ENCODE measurements around the gene MTFP1.
"Not testable (repeated sequence)": the region's sequence is repeated elsewhere in the genome, so short reads cannot be mapped to it uniquely, and the experiment has no call there.

MTFP1 gene

DNA sequence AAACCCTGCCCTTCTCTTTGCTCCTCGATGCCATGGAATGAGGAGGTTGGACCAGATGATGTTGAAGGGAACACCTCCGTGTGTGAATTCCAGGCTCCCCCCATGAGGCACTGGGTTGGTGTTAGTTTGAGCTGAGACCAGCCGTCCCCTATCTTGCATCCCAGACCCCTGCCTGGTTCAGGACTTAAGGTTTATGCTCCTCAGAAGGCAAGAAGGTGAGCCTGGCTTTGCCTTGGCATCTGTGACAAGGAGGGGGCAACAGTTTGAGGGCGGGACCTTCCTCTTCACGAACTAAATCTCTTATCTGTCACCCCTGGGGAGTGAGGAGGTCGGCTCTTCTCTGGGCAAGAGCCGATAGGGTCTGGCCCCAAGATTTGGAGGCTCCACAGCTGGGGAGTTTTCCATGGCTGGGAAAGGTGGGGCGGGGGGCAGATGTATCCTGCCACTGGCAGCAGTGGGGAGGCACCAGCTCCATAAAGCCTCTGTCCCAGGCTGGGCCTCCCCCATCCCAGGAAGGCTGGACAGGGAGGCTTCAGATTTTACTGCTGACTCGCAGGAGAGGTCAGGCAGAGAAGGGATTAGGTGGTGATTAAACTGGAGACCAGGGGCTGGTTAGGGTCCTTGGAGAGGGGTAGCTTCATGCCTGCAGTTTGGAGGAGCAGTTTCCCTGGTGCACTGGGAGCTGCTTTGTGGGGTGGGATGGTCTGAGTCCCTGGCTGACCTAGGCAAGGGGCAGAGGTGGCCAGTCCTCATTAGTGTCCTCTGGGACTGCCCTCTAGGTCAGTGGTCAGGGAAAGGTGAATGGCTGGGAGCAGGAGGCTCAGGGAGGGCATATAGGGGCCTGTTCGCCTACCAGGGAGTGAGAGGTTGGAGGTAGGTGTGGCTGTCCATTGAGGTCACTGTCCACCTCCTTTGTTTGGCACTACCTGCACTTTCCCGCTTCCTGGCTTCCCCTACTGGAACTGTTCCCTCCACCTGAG is 27.6 kb upstream of the MTFP1 start:
- Mint-ChIP-seq H3K9me3 (ENCODE audit: low read depth) (no peaks in the 10 kb centered on the region), H3K4me1 (ENCODE audit: low read depth) (peaks cover 40% of the 10 kb centered on the region), H3K27ac (peak overlapping the region; percentile 61), H3K27me3 (no peaks in the 10 kb centered on the region), H3K36me3 (no peaks in the 10 kb centered on the region), H3K4me3 (peak overlapping the region; percentile 89)

DNA sequence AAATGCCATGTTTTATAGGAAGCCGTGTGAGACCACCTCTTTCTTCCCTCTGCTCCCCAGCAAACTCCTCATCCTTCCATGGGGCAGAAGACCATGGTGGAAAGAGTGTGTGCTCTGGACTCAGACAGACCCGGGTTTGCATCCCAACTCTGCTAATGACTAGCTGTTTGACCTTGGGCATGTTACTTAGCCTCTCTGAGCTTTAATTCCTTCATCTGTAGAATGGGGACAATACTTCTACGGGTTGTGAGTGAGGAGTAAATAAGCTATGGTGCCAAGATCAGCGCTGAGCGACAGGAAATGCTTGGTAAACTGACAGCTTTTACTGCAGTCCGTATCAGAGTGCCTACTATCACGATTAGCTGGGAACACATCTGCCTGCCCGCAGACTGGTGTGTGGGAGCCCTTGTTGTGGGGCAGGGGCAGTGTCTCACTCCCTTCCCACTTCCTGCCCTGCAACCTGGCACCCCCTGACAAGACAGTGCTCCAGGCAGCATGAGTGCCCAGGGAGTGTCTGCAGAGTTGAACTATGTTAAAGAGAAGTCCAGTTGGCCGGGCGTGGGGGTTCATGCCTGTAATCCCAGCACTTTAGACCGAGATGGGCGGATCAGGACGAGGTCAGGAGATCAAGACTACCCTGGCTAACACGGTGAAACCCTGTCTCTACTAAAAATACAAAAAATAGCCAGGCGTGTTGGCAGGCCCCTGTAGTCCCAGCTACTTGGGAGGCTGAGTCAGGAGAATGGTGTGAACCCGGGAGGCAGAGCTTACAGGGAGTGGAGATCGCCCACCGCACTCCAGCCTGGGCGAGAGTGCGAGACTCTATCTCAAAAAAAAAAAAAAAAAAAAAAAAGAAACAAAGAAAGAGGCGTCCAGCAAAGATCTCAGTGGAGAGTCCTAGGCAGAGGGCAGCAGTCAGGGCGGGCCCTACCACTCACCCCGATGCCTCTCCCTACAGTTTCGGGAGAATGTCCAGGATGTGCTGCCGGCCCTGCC is 26.6 kb upstream of the MTFP1 start:
- H3K4me1 Mint-ChIP-seq (ENCODE audit: low read depth), result peaks cover 33% of the 10 kb centered on the region
- no peaks in the 10 kb centered on the region for H3K27me3 Mint-ChIP-seq
- H3K9me3 Mint-ChIP-seq (ENCODE audit: low read depth), result no peaks in the 10 kb centered on the region
- peaks cover under 1% of the 10 kb centered on the region for H3K36me3 Mint-ChIP-seq
- peak overlapping the region; percentile 89 for H3K4me3 Mint-ChIP-seq
- H3K27ac Mint-ChIP-seq, result peak overlapping the region; percentile 61

DNA sequence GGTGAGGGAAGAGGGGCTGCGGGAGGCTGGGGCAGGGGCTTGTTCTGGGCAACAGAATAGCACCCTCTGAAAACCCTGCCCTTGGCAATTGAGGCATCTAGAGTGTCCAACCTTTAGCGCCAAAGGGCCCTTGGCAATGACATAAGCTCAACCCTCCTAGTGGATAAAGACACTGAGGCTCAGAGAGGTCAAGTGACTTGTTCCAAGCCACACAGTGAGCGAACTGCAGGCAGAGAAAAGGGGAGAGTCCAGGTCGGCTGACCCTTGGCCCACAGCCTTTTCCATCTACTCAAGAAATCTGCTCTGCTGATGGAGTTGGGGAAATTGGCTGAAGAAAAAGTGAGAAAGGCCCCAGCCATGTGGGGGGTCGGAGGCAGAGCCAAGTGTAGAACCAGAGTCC is 25.9 kb upstream of the MTFP1 start:
- Mint-ChIP-seq H3K4me1 (ENCODE audit: low read depth) (peaks cover 32% of the 10 kb centered on the region), H3K27me3 (no peaks in the 10 kb centered on the region), H3K9me3 (ENCODE audit: low read depth) (no peaks in the 10 kb centered on the region), H3K27ac (no peak overlapping the region), H3K36me3 (peaks cover 2% of the 10 kb centered on the region), H3K4me3 (no peak overlapping the region)

DNA sequence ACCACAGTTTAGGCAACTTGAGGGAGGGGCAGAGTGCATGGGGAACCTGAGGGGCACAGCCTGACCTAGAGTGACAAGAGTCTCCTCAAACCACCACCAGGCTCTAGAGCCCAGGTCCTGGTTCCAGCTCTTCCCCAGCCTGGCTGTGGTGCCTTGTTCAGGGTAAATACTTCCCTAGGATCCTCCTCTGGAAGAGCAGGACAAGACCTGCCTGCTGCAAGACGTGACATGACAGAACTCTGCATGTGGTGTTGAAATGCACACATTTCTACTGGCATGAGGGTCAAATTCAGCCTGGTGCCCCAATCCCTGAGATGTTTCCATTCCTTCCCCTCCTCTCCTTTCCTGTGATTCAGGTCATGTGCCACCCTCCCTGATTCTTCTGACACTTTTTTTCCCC is 25.4 kb upstream of the MTFP1 start:
- H3K9me3 Mint-ChIP-seq (ENCODE audit: low read depth), result no peaks in the 10 kb centered on the region
- H3K4me1 Mint-ChIP-seq (ENCODE audit: low read depth), result peaks cover 31% of the 10 kb centered on the region
- H3K36me3 Mint-ChIP-seq, result peaks cover 2% of the 10 kb centered on the region
- H3K4me3 Mint-ChIP-seq, result no peak overlapping the region
- H3K27ac Mint-ChIP-seq, result no peak overlapping the region
- no peaks in the 10 kb centered on the region for H3K27me3 Mint-ChIP-seq

DNA sequence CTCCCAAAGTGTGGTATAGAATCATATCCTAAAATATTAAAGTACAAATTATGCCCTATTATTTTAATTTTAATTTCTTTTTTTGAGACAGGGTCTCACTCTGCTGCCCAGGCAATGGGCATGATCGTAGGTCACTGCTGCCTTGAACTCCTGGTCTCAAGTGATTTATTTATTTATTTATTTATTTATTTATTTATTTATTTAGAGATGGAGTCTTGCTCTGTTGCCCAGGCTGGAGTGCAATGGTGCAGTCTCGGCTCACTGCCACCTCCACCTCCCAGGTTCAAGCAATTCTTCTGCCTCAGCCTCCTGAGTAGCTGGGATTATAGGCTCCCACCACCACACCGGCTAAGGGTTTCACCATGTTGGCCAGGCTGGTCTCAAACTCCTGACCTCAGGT is 24.5 kb upstream of the MTFP1 start:
- H3K4me1 Mint-ChIP-seq (ENCODE audit: low read depth), result peaks cover 27% of the 10 kb centered on the region
- H3K27ac Mint-ChIP-seq; H3K9me3 Mint-ChIP-seq (ENCODE audit: low read depth); H3K27me3 Mint-ChIP-seq; H3K36me3 Mint-ChIP-seq; H3K4me3 Mint-ChIP-seq: not testable (repeated sequence)

GRCh38 chr22:30402028-30402765 is 23.4 kb upstream of the MTFP1 start:
- H3K27ac Mint-ChIP-seq, result peak overlapping the region; percentile 46
- H3K36me3 Mint-ChIP-seq, result peaks cover 2% of the 10 kb centered on the region
- no peak overlapping the region for H3K4me3 Mint-ChIP-seq
- H3K4me1 Mint-ChIP-seq (ENCODE audit: low read depth), result peaks cover 19% of the 10 kb centered on the region
- no peaks in the 10 kb centered on the region for H3K27me3 Mint-ChIP-seq
- no peaks in the 10 kb centered on the region for H3K9me3 Mint-ChIP-seq (ENCODE audit: low read depth)

DNA sequence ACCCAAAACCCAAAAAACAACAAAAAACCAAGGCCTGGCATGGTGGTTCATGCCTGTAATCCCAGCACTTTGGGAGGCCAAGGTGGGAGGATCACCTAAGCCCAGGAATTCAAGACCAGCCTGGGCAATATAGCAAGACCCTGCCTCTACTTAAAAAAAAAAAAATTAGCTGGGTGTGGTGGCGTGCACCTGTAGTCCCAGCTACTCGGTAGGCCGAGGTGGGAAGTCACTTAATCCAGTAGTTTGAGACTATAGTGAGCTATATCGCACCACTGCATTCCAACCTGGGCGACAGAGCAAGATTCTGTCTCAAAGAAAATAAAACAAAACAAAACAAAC is 22.8 kb upstream of the MTFP1 start:
- H3K9me3 Mint-ChIP-seq (ENCODE audit: low read depth); H3K27ac Mint-ChIP-seq; H3K36me3 Mint-ChIP-seq; H3K4me3 Mint-ChIP-seq; H3K27me3 Mint-ChIP-seq: not testable (repeated sequence)
- peaks cover 15% of the 10 kb centered on the region for H3K4me1 Mint-ChIP-seq (ENCODE audit: low read depth)

- H3K4me1 Mint-ChIP-seq (ENCODE audit: low read depth), result peaks cover 1% of the 10 kb centered on the region
- H3K9me3 Mint-ChIP-seq (ENCODE audit: low read depth), result no peaks in the 10 kb centered on the region
- H3K4me3 Mint-ChIP-seq, result no peak overlapping the region
- H3K27ac Mint-ChIP-seq, result no peak overlapping the region
- no peaks in the 10 kb centered on the region for H3K27me3 Mint-ChIP-seq
- H3K36me3 Mint-ChIP-seq, result peaks cover 2% of the 10 kb centered on the region
Observed at GRCh38 chr22:30404307-30404706, 21.3 kb upstream of the MTFP1 start.

DNA sequence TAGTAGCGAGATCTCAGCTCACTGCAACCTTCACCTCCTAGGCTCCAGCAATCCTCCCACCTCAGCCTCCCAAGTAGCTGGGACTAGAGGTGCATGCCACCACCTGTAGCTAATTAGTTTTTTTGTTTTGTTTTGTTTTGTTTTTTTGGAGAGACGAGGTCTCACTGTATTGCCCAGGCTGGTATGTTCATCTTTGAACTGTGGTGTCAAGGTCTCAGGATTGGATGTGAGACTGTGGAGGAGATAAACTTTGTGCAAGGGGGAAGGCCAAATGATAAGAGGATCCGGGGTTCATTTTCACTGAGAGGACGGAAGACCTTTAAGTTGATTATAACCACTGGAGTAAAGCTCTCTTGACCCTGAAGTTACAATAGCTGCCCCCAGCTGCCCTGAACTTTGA is 19.8 kb upstream of the MTFP1 start:
- H3K9me3 Mint-ChIP-seq (ENCODE audit: low read depth), result no peaks in the 10 kb centered on the region
- no peak overlapping the region for H3K27ac Mint-ChIP-seq
- H3K27me3 Mint-ChIP-seq, result no peaks in the 10 kb centered on the region
- no peaks in the 10 kb centered on the region for H3K4me1 Mint-ChIP-seq (ENCODE audit: low read depth)
- H3K4me3 Mint-ChIP-seq, result no peak overlapping the region
- peaks cover 2% of the 10 kb centered on the region for H3K36me3 Mint-ChIP-seq

DNA sequence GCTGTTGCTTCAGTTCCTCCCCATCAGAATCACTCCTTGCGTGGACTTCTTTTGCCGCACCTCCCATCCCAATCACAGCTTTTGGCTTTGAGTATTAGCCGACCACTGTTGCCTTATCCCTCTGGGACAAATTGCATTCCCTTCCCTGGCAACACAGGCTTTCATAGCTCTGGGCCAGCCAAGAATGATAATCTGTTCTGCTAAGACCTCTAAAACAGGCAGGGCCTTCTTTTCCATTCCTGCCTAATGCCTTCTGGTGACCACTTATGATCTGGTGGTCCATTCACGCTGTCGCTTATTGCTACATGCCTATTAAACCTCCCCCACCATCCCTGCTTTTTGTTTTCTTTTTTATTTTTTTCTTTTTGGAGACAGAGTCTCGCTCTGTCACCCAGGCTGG is 19.2 kb upstream of the MTFP1 start:
- peaks cover 2% of the 10 kb centered on the region for H3K36me3 Mint-ChIP-seq
- H3K9me3 Mint-ChIP-seq (ENCODE audit: low read depth), result no peaks in the 10 kb centered on the region

GRCh38 chr22:30408388-30409102 is 17.0 kb upstream of the MTFP1 start:
- Mint-ChIP-seq H3K4me3 (no peak overlapping the region), H3K27me3 (no peaks in the 10 kb centered on the region), H3K9me3 (ENCODE audit: low read depth) (no peaks in the 10 kb centered on the region), H3K27ac (no peak overlapping the region), H3K4me1 (ENCODE audit: low read depth) (peaks cover 19% of the 10 kb centered on the region), H3K36me3 (peaks cover 4% of the 10 kb centered on the region)

More for the DNA sequence above, 19.2 kb upstream of the MTFP1 start:
- Mint-ChIP-seq H3K4me1 (ENCODE audit: low read depth) (peaks cover 6% of the 10 kb centered on the region), H3K27me3 (no peaks in the 10 kb centered on the region), H3K27ac (no peak overlapping the region), H3K4me3 (no peak overlapping the region)

DNA sequence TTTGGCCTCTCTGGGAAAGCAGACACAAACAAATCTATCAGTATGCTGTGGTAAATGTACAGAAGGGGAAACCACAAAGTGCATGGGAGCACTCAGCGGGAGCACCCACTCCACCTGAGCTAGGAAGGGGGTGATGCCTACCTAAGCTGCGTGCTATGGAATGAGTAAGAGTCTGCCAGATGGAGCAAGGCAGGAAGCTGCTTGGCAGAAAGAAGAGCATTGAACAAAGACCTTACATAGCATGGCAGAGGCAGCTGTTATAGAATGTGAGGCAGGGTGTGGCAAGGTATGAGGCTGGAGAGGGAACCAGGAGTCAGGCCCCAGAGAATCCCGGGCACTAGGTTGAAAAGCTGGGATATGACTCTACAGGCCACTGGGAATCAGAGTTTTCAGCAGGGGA is 13.8 kb upstream of the MTFP1 start:
- Mint-ChIP-seq H3K4me1 (ENCODE audit: low read depth) (peaks cover 44% of the 10 kb centered on the region), H3K36me3 (peaks cover 10% of the 10 kb centered on the region), H3K27me3 (no peaks in the 10 kb centered on the region), H3K4me3 (no peak overlapping the region), H3K27ac (no peak overlapping the region), H3K9me3 (ENCODE audit: low read depth) (no peaks in the 10 kb centered on the region)

- H3K4me3 Mint-ChIP-seq, result peak overlapping the region; percentile 1
- no peaks in the 10 kb centered on the region for H3K9me3 Mint-ChIP-seq (ENCODE audit: low read depth)
- H3K36me3 Mint-ChIP-seq, result peaks cover 13% of the 10 kb centered on the region
- peak overlapping the region; percentile 58 for H3K27ac Mint-ChIP-seq
- no peaks in the 10 kb centered on the region for H3K27me3 Mint-ChIP-seq
- H3K4me1 Mint-ChIP-seq (ENCODE audit: low read depth), result peaks cover 46% of the 10 kb centered on the region
Observed at GRCh38 chr22:30413001-30413400, 12.6 kb upstream of the MTFP1 start.
